Measurements from ENCODE around the gene CDK5RAP2. TPM values are rescaled to one million over a fixed set of nuclear protein-coding genes. Genes with fewer than 3 reads are reported as not detected.

Gene CDK5RAP2
- total and polyA plus RNA-seq, 9 of the 15 experiments (the other 6 are each of a cell fraction or from before 2014, with no cell fraction given): 19.9 to 68.8 (median 42.2) TPM

DNA sequence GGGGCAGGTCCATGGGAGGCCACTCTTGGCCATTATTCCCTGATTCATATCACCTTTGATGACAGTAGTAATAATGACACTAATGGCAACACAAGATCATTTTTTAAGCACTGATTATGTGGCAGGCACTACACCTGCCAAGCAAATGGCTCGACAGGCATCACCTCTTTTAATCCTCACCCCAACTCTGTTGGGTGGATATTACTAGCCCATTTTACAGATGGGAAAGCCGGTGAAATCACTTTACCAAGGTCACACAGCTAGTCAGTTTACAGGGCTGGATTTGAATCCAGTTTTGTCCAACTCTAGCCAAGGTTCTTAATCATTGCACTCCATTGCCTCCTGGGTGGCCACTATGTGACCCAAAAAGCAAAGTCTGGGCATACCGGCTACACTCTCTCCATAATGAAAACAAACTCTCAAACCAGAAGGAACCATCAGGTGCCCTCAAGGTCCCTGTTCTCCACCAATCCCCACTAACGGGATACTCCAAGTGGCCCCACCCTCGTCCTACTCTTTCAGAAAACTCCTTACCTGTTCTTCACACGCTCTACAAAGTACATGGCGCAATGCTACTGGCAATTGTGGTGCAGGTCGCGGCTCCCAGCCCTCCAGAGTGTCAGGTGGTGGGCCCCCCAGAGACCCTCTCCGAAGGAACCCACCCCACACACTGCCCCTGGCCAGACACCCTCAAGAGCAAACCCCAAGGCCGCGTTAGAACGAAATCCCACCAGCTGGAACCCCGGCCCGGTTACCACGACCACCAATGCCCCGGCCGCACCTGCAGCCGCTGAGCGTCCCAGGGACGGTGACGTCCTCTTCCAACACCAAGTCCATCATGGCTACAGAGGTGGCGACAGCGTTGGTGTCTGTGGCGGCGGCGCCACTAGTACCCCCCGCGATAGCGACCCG, 572 bp downstream of the CDK5RAP2 start (continued):
- no peak for TF ChIP-seq REST (IDR thresholded peaks at IDR 0.05; ENCODE audit: borderline replicate concordance)
- TF ChIP-seq REST (CRISPR knock-in tag; IDR thresholded peaks at IDR 0.05; ENCODE audit: low read depth): no peak
- TF ChIP-seq NFE2 (IDR thresholded peaks at IDR 0.05; ENCODE audit: low read depth): no peak
- no peak for TF ChIP-seq MYNN (IDR thresholded peaks at IDR 0.05)
- no peak for TF ChIP-seq MYNN (CRISPR knock-in tag; IDR thresholded peaks at IDR 0.05)
- TF ChIP-seq NR4A1 (CRISPR knock-in tag; IDR thresholded peaks at IDR 0.05): no peak
- no peak for TF ChIP-seq NR4A1 (tag; IDR thresholded peaks at IDR 0.05)
- TF ChIP-seq BCOR (IDR thresholded peaks at IDR 0.05): peak; percentile 83
- TF ChIP-seq ESRRB (CRISPR knock-in tag; IDR thresholded peaks at IDR 0.05; ENCODE audit: borderline replicate concordance): no peak
- TF ChIP-seq RB1 (IDR thresholded peaks at IDR 0.05; ENCODE audit: low read depth): no peak
- no peak for TF ChIP-seq ZNF511 (CRISPR knock-in tag; IDR thresholded peaks at IDR 0.05)
- no peak for TF ChIP-seq ZNF445 (CRISPR knock-in tag; IDR thresholded peaks at IDR 0.05; ENCODE audit: low read depth)
- TF ChIP-seq YBX1 (IDR thresholded peaks at IDR 0.05): no peak
- TF ChIP-seq PRPF4 (IDR thresholded peaks at IDR 0.05; ENCODE audit: insufficient read depth, low read depth, low read length, poor library complexity, severe bottlenecking): no peak
- no peak for TF ChIP-seq POLR2G (IDR thresholded peaks at IDR 0.05; ENCODE audit: low read depth, low read length)
- TF ChIP-seq NR0B1 (IDR thresholded peaks at IDR 0.05; ENCODE audit: partially characterized antibody): no peak
- TF ChIP-seq SMAD4 (CRISPR knock-in tag; conservative IDR thresholded peaks at IDR 0.05): no peak
- no peak for TF ChIP-seq GATAD2A (IDR thresholded peaks at IDR 0.05)
- TF ChIP-seq ZNF586 (CRISPR knock-in tag; conservative IDR thresholded peaks at IDR 0.05): no peak

Data from K562 (cell line).